T-helper 2 cell treated with Interferon-gamma antibody and Interleukin-4, amounts not matched to agents 5 μg/mL and 100 μg/mL, for 36 hours (primary cell): ENCODE measurements around the gene ITPKA.
A peak's percentile ranks its signal among the peaks of the same experiment; 100 is the strongest.
"Not testable (repeated sequence)": the region's sequence is repeated elsewhere in the genome, so short reads cannot be mapped to it uniquely, and the experiment has no call there.

Source experiments
- DNase-seq: peaks from one replicate; pipeline ENCODE4 v3.0.0; 2021; ENCODE audit warnings: low spot score
- H3K27ac Mint-ChIP-seq: one replicate; pipeline ENCODE4 v1.8.0; 2021; ENCODE audit warnings: mild to moderate bottlenecking, mixed read lengths
- H3K27me3 Mint-ChIP-seq: one replicate; pipeline ENCODE4 v1.8.0; 2021; ENCODE audit warnings: low read depth, mixed read lengths
- H3K36me3 Mint-ChIP-seq: one replicate; pipeline ENCODE4 v1.8.0; 2021; ENCODE audit warnings: low read depth, mixed read lengths
- H3K4me1 Mint-ChIP-seq: one replicate; pipeline ENCODE4 v1.8.0; 2021; ENCODE audit warnings: low read depth, mixed read lengths
- H3K4me3 Mint-ChIP-seq: one replicate; pipeline ENCODE4 v1.8.0; 2022; ENCODE audit warnings: mild to moderate bottlenecking, moderate library complexity, mixed read lengths
- H3K9me3 Mint-ChIP-seq: one replicate; pipeline ENCODE4 v1.8.0; 2021; ENCODE audit warnings: mixed read lengths

Gene ITPKA

GRCh38 chr15:41493205-41493901, at the start of gene ITPKA:
Gene ITPKA (plus strand): TSS chr15:41493874. CDS start chr15:41493928, 54 bp downstream.
- peak; percentile 94 for DNase-seq
- H3K27me3 Mint-ChIP-seq: peaks cover 28% of the 10 kb centered on the region
- H3K9me3 Mint-ChIP-seq: no peaks in the 10 kb centered on the region
- peak within 1 kb of the TSS; percentile 45 for H3K27ac Mint-ChIP-seq
- H3K36me3 Mint-ChIP-seq: no peaks in the 10 kb centered on the region
- H3K4me3 Mint-ChIP-seq: peak within 1 kb of the TSS; percentile 85
- peaks cover 33% of the 10 kb centered on the region for H3K4me1 Mint-ChIP-seq

DNA sequence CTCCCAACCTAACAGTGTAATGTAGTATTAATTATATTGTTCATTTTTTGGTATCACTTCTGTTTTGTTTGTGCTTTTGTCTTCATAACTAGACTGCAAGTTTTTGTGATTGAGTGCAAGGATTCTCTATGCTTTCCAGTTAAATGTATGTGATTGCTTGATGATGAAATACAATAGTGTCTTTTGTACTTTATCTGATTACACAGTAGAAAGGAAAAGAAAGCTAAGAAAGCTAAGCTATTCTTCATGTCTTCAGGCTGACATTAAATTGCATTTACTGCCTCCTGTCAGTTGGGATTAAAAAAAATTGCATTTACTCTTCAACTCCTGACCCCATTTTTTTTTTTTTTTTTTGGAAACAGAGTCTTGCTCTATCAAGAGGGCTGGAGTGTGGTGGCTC, 48.3 kb upstream of the ITPKA start:
- H3K4me3 Mint-ChIP-seq: no peak overlapping the region
- no peaks in the 10 kb centered on the region for H3K9me3 Mint-ChIP-seq
- no peak for DNase-seq
- peaks cover 24% of the 10 kb centered on the region for H3K36me3 Mint-ChIP-seq
- H3K27ac Mint-ChIP-seq: peak overlapping the region; percentile 13
- H3K4me1 Mint-ChIP-seq: peaks cover 24% of the 10 kb centered on the region
- H3K27me3 Mint-ChIP-seq: no peaks in the 10 kb centered on the region

GRCh38 chr15:41462084-41462795, 31.4 kb upstream of the ITPKA start:
- H3K36me3 Mint-ChIP-seq: peaks cover 30% of the 10 kb centered on the region
- H3K4me1 Mint-ChIP-seq: peaks cover 4% of the 10 kb centered on the region
- no peak for DNase-seq
- no peaks in the 10 kb centered on the region for H3K27me3 Mint-ChIP-seq
- no peaks in the 10 kb centered on the region for H3K9me3 Mint-ChIP-seq
- H3K27ac Mint-ChIP-seq: no peak overlapping the region
- no peak overlapping the region for H3K4me3 Mint-ChIP-seq

DNA sequence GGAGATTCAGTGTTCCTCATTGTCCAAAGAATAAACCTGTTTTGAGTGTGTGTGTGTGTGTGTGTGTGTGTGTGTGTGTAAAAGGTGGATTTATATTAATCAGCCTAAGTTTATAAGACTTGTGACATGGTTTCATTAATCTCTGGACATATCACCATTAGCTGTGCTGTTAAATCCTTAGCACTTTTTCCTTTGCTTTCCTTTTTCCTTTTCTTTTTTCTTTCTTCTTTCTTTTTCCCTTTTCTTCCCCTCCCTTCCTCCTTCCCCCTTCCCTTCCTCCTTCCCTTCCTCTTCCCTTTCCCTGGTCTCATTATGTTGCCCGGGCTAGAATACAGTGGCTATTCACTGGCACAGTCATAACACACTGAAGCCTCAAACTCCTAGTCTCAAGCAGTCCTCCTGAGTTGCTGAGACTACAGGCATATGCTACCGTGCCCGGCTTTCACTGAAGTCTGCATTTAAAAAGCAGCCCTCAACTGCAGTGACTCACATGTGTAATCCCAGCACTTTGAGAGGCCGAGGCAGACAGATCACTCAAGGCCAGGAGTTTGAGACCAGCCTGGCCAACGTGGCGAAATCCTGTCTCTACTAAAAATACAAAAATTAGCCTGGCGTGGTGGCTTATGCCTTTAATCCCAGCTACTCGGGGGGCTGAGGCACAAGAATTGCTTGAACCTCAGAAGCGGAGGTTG, 28.6 kb upstream of the ITPKA start:
- DNase-seq: no peak
- no peaks in the 10 kb centered on the region for H3K9me3 Mint-ChIP-seq
- H3K27me3 Mint-ChIP-seq: no peaks in the 10 kb centered on the region
- peaks cover 4% of the 10 kb centered on the region for H3K4me1 Mint-ChIP-seq
- H3K36me3 Mint-ChIP-seq: peaks cover 28% of the 10 kb centered on the region
- no peak overlapping the region for H3K27ac Mint-ChIP-seq
- H3K4me3 Mint-ChIP-seq: no peak overlapping the region

DNA sequence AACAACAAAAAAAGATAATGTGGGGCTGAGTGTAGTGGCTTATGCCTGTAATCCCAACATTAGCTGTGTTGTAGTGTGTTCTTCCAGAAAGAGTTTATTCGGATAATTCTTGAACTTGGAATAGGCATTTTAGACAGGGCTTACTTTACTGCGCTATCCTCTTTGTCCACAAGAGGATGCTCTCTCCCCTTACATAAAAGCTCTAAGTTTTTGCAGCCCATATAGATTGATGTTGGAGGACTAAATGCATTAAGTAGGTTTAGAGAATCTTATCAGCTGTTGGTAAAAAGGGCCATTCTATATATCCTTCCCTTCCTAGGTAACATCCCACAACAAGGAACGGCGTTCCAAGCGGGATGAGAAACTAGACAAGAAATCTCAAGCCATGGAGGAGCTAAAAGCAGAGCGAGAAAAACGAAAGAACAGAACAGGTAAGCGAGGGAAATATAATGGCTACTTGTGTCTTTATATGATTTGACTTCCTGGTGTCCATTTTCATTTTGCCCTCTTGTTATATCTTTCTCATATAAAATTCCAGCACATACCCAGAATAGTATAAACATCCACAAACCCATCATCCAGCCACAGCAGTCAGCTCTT, 27.8 kb upstream of the ITPKA start:
- H3K27me3 Mint-ChIP-seq: no peaks in the 10 kb centered on the region
- no peak overlapping the region for H3K27ac Mint-ChIP-seq
- H3K36me3 Mint-ChIP-seq: peaks cover 33% of the 10 kb centered on the region
- DNase-seq: no peak
- H3K4me3 Mint-ChIP-seq: no peak overlapping the region
- peaks cover 4% of the 10 kb centered on the region for H3K4me1 Mint-ChIP-seq
- no peaks in the 10 kb centered on the region for H3K9me3 Mint-ChIP-seq

- no peak overlapping the region for H3K27ac Mint-ChIP-seq
These were observed 27.0 kb upstream of the ITPKA start for GRCh38 chr15:41466711-41467110.

DNA sequence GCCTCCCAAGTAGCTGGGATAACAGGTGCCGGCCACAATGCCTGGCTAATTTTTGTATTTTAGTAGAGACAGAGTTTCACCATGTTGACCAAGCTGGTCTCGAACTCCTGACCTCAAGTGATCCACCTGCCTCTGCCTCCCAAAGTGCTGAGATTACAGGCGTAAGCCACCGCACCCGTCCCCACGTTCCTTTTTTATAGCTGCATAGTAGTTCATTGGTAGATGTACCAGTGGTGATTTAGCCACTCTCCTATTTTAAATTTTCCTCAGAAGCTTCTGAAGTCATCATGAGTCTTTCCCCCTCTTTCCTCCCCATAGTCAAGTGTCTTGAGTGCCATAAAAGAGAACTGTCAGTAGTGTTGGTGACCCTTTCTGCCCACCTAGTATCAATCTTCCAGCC, 24.0 kb upstream of the ITPKA start:
- H3K9me3 Mint-ChIP-seq, H3K27ac Mint-ChIP-seq, H3K4me3 Mint-ChIP-seq, H3K27me3 Mint-ChIP-seq, DNase-seq, H3K4me1 Mint-ChIP-seq: not testable (repeated sequence)
- H3K36me3 Mint-ChIP-seq: peaks cover 42% of the 10 kb centered on the region

More at GRCh38 chr15:41466711-41467110, 27.0 kb upstream of the ITPKA start:
- DNase-seq: no peak
- H3K4me3 Mint-ChIP-seq: no peak overlapping the region
- no peaks in the 10 kb centered on the region for H3K9me3 Mint-ChIP-seq
- H3K36me3 Mint-ChIP-seq: peaks cover 39% of the 10 kb centered on the region
- peaks cover 4% of the 10 kb centered on the region for H3K4me1 Mint-ChIP-seq
- H3K27me3 Mint-ChIP-seq: no peaks in the 10 kb centered on the region

GRCh38 chr15:41473418-41473817, 20.3 kb upstream of the ITPKA start:
- DNase-seq: no peak
- no peak overlapping the region for H3K4me3 Mint-ChIP-seq
- no peak overlapping the region for H3K27ac Mint-ChIP-seq
- peaks cover 46% of the 10 kb centered on the region for H3K36me3 Mint-ChIP-seq
- no peaks in the 10 kb centered on the region for H3K27me3 Mint-ChIP-seq
- peaks cover 3% of the 10 kb centered on the region for H3K4me1 Mint-ChIP-seq
- H3K9me3 Mint-ChIP-seq: no peaks in the 10 kb centered on the region

- Mint-ChIP-seq H3K9me3 (no peaks in the 10 kb centered on the region), H3K4me1 (peaks cover 7% of the 10 kb centered on the region), H3K27me3 (no peaks in the 10 kb centered on the region), H3K4me3 (no peak overlapping the region), H3K36me3 (peaks cover 51% of the 10 kb centered on the region), H3K27ac (no peak overlapping the region)
- DNase-seq: no peak
These were observed 19.2 kb upstream of the ITPKA start for GRCh38 chr15:41474436-41474835.

- Mint-ChIP-seq H3K9me3 (no peaks in the 10 kb centered on the region), H3K36me3 (peaks cover 49% of the 10 kb centered on the region), H3K27ac (no peak overlapping the region), H3K4me3 (no peak overlapping the region), H3K27me3 (no peaks in the 10 kb centered on the region), H3K4me1 (peaks cover 7% of the 10 kb centered on the region)
- DNase-seq: no peak
These were observed 18.7 kb upstream of the ITPKA start for GRCh38 chr15:41474941-41475340.

DNA sequence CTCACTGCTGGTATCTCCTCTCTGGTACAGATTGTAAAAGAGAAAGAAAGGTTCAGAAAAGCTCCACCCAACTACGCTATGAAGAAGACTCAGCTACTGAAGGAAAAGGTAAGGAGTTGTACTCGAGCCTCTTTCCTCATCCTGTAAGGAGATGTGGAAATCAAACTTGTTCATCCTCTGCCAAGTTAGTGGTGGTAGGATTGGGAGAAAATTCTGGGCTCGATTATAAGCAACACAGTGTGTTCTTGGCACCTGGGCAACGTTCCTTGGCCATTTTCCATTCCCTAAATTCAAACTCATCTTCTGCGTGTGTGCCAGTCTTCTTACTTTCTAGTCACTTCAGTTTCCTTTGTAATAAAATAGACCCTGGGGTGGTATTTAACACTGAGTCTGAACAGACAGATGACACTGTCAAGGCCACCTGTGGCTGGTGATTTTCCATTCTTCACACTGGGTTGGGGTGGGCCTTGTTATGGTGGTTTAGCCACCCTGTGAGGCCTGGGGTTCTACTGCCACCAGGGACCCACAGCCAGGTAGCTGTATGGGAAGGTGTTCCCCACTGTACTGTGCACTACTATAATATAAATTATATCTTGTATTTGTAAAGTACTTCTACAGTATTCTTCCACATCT, 17.1 kb upstream of the ITPKA start:
- DNase-seq: no peak
- Mint-ChIP-seq H3K9me3 (no peaks in the 10 kb centered on the region), H3K27ac (no peak overlapping the region), H3K4me3 (no peak overlapping the region), H3K4me1 (peaks cover 10% of the 10 kb centered on the region), H3K36me3 (peaks cover 51% of the 10 kb centered on the region), H3K27me3 (no peaks in the 10 kb centered on the region)

- Mint-ChIP-seq H3K4me1 (peaks cover 24% of the 10 kb centered on the region), H3K4me3 (no peak overlapping the region), H3K27ac (no peak overlapping the region), H3K9me3 (no peaks in the 10 kb centered on the region), H3K36me3 (peaks cover 57% of the 10 kb centered on the region), H3K27me3 (no peaks in the 10 kb centered on the region)
- no peak for DNase-seq
These were observed 13.1 kb upstream of the ITPKA start for GRCh38 chr15:41480396-41481140.
